DOHH2 (cell line): ENCODE data around the gene RPAP2.

Experiments
- CTCF ChIP-seq: fragments of 200-600 bp; sonication (generic); IDR thresholded peaks from one replicate; pipeline ENCODE4 v1.5.1; 2014; ENCODE audit warnings: antibody characterized with exemption, mild to moderate bottlenecking, low read depth, low read length; ENCODE audit not compliant: poor library complexity, severe bottlenecking
- EZH2phosphoT487 ChIP-seq: fragments of 200-600 bp; sonication (generic); IDR thresholded peaks from 2 replicates; pipeline ENCODE4 v1.6.1; 2017; ENCODE audit warnings: borderline replicate concordance, mild to moderate bottlenecking, antibody characterized with exemption, low read length, moderate library complexity, mixed read lengths

- TF ChIP-seq CTCF, result no peak
- no peak for TF ChIP-seq EZH2phosphoT487
These were observed 147.7 kb downstream of the RPAP2 start for GRCh38 chr1:92446546-92446945.
